ENCODE measurements around the gene ZDHHC14. TPM values are rescaled to one million over a fixed set of nuclear protein-coding genes. Genes with fewer than 3 reads are reported as not detected.

The ZDHHC14 gene
- total RNA-seq, 1 donor = 4.3 TPM

DNA sequence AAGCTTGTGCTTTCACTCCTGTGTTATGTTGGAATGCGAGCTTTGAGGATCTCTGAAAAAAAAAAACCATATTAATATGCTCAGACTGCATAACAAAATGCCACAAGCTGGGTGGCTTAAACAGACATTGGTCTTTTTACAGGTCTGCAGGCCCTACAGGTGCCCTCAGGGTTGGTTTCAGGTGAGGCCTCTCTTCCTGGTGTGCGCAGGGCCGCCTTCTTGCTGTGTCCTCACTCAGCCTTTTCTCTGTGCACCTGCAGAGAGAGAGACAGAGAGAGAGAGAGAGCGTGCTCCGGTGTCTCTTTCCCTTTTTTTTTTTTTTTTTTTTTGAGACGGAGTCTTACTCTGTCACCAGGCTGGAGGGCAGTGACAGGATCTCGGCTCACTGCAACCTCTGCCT, 327.9 kb downstream of the ZDHHC14 start:
- TF ChIP-seq, protein P1, sequence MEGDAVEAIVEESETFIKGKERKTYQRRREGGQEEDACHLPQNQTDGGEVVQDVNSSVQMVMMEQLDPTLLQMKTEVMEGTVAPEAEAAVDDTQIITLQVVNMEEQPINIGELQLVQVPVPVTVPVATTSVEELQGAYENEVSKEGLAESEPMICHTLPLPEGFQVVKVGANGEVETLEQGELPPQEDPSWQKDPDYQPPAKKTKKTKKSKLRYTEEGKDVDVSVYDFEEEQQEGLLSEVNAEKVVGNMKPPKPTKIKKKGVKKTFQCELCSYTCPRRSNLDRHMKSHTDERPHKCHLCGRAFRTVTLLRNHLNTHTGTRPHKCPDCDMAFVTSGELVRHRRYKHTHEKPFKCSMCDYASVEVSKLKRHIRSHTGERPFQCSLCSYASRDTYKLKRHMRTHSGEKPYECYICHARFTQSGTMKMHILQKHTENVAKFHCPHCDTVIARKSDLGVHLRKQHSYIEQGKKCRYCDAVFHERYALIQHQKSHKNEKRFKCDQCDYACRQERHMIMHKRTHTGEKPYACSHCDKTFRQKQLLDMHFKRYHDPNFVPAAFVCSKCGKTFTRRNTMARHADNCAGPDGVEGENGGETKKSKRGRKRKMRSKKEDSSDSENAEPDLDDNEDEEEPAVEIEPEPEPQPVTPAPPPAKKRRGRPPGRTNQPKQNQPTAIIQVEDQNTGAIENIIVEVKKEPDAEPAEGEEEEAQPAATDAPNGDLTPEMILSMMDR (IDR thresholded peaks at IDR 0.05; ENCODE audit: insufficient read depth, low read depth, low read length) = no peak
- DNase-seq (ENCODE audit: low read depth) = no peak
- H3K4me3 ChIP-seq (ENCODE audit: low read depth, low read length) = no peak overlapping the region

DNA sequence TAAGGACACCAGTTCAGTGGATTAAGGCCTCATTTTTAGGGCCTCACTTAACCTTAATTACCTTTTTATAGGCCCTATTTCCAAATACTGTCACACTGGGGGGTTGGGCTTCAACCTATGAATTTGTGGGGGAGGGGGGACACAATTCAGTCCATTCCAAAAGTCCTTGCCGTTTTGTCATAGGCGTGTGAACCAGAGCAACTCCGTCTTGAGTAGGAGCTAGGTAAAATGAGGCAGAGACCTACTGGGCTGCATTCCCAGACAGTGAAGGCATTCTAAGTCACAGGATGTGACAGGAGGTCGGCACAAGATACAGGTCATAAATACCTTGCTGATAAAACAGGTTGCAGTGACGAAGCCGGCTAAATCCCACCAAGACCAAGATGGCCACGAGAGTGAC, 328.6 kb downstream of the ZDHHC14 start:
- TF ChIP-seq, protein P1 (IDR thresholded peaks at IDR 0.05; ENCODE audit: insufficient read depth, low read depth, low read length) = no peak
- H3K4me3 ChIP-seq (ENCODE audit: low read depth, low read length) = no peak overlapping the region
- no peak for DNase-seq (ENCODE audit: low read depth)

DNA sequence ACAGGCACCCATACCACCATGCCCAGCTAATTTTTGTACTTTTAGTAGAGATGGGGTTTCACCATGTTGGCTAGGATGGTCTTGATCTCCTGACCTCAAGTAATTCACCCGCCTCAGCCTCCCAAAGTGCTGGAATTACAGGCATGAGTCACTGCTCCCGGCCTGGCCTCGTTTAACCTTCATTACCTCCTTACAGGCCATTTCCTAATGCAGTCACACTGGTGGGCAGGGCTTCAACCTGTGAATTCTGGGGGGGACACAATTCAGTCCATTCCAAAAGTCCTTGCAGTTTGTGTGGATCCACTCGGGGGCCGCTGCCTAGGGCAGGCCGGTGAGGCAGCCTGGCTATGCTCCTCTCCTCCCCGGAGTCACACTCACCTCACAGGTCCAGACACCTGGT, 329.6 kb downstream of the ZDHHC14 start:
- TF ChIP-seq, protein P1 (IDR thresholded peaks at IDR 0.05; ENCODE audit: insufficient read depth, low read depth, low read length) = no peak
- peak; percentile 64 for DNase-seq (ENCODE audit: low read depth)
- no peak overlapping the region for H3K4me3 ChIP-seq (ENCODE audit: low read depth, low read length)

DNA sequence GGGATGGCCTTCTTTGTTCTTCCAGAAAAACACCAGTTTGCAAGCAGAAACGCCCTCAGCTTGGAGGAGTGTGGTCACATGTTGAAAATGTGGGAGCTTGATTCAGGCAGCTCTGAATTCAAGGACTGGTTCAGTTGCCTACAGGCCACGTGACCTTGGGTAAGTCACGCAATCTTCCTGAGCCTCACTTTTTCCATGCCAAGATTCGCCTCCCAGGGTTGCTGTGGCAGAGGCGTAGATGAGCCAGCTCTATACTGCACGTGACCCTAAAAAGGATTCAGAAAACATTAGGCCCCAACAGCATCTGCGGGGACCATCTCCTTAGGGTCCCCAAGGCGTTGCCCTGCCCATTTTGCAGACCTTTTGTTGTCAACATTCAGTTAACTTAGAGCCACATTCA, 330.1 kb downstream of the ZDHHC14 start:
- TF ChIP-seq, protein P1 (IDR thresholded peaks at IDR 0.05; ENCODE audit: insufficient read depth, low read depth, low read length) = no peak
- H3K4me3 ChIP-seq (ENCODE audit: low read depth, low read length) = no peak overlapping the region
- no peak for DNase-seq (ENCODE audit: low read depth)

DNA sequence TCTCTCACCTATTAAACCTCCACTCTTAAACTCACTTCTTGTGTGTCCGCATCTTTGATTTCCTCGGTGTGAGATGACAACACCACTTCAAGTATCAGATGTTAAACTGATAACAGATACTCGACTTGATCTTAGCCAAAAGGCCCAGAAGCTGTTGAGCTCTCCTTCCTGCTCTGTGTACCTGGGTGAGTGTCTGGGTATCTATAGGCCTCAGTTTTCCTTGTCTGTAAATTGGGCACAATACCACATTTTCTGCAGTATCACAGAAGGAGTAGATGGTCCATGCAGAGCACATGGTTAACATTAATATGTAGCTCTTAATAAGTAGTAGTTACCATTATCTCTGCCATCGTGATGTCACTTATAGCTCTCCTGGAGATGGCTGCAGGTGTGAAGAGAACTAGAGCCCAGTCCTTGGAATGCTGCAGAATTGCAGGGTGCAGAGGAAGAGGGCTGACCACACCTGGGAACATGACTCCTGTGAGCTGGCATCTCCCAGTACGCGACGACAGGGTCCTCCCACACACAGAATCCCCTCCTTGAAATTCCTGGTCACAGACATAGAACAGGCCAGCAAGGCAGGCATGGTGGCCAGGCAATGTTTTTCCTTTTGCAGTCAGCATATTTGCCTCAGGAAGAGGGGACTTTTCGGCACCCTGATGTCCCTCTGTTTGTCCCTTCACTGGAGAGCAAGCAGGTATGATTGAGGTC, 331.8 kb downstream of the ZDHHC14 start:
- TF ChIP-seq, protein P1 (IDR thresholded peaks at IDR 0.05; ENCODE audit: insufficient read depth, low read depth, low read length) = no peak
- no peak overlapping the region for H3K4me3 ChIP-seq (ENCODE audit: low read depth, low read length)
- DNase-seq (ENCODE audit: low read depth) = no peak

DNA sequence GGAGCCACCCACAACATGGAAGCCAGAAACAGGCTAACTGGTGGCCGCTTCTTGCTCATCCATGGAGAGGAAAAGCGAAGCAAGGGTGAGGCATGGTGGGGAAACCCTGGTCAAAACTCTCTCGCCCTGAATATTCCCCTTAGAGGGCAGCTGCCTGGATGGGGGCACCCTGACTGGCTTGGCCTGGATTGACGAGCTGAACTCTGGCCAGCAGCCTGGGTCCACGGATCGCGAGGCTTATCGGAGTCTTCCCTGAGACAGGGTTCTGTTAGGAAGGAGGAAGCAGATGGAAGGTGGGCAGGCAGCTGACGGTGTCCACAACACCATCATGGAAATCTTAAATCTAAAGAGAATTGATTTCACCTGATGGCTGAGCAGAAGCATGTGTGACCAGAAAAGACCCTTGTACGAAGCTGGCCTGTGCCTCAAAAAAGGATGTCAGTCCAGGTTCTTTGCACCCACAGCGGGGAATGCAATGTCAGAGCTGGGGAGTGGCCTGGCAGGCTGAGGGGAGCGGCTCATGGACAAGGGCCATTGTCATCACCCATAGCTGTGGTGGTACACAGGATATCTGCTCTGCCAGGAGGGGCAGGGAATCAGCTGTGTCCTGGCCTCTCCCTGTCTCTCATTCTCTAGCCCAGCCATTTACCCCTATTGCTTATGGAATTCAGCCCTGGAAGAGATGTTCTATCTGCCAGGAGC, 332.6 kb downstream of the ZDHHC14 start:
- TF ChIP-seq, protein P1 (IDR thresholded peaks at IDR 0.05; ENCODE audit: insufficient read depth, low read depth, low read length) = no peak
- H3K4me3 ChIP-seq (ENCODE audit: low read depth, low read length) = no peak overlapping the region
- DNase-seq (ENCODE audit: low read depth) = no peak
